Chondrocyte (in vitro differentiated cells): ENCODE measurements around the gene TBXA2R. TPM values are rescaled to one million over a fixed set of nuclear protein-coding genes. Genes with fewer than 3 reads are reported as not detected.

Experiments used
- DNase-seq: peaks from one replicate; pipeline ENCODE4 v3.0.0; 2021; ENCODE audit warnings: mixed read lengths, low spot score
- H3K27ac Mint-ChIP-seq: one replicate; pipeline ENCODE4 v1.8.0; 2021; ENCODE audit warnings: mild to moderate bottlenecking, moderate library complexity, mixed read lengths; ENCODE audit not compliant: unreplicated experiment
- H3K27me3 Mint-ChIP-seq: 2 replicates; pipeline ENCODE4 v1.8.0; 2021; ENCODE audit warnings: low read depth, mixed read lengths
- H3K36me3 Mint-ChIP-seq: 2 replicates; pipeline ENCODE4 v1.8.0; 2021; ENCODE audit warnings: low read depth, mixed read lengths
- H3K4me1 Mint-ChIP-seq: 2 replicates; pipeline ENCODE4 v1.8.0; 2021; ENCODE audit warnings: low read depth, mild to moderate bottlenecking, mixed read lengths
- H3K4me3 Mint-ChIP-seq: one replicate; pipeline ENCODE4 v1.8.0; 2021; ENCODE audit warnings: mild to moderate bottlenecking, moderate library complexity, mixed read lengths; ENCODE audit not compliant: unreplicated experiment
- H3K9me3 Mint-ChIP-seq: 2 replicates; pipeline ENCODE4 v1.8.0; 2021; ENCODE audit warnings: low read depth, mixed read lengths
- total RNA-seq: library from RNA; stranded (reverse); gene quantifications from 3 replicates; pipeline ENCODE4 v1.2.1, GENCODE V29; 2021
- TF ChIP-seq, protein P1 (sequence below): fragments of 200-600 bp; sonication (generic); IDR thresholded peaks from 2 replicates; pipeline ENCODE4 v1.5.0; 2021; ENCODE audit warnings: antibody characterized with exemption, mild to moderate bottlenecking, moderate library complexity

TBXA2R gene
- total RNA-seq, 1 donor from 2014 or later = 5.8 TPM

DNA sequence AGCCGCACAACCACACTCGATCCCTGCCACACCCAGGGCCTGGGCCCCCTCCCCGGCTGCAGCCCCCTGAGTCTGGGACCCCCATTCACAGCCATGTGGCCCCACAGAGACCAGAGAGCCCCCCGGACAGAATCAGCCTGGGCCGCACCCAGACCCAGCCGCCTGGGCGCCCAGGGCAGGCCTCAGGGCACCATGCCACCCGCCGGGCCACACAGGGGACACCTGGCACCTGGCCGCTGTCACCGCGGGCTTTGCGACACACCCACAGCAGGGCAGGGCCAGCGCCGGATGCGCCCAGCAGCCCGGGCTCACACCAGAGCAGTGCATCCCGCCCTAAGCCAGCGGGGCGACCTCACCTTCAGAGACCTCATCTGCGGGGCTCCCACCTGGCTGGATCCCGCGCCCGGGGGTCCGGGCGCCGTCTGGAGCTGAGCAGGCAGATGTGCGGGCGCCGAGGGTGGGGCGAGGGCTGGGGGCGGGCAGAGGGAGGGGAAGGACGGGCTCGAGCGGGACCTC is 443 bp downstream of the TBXA2R start:
- Mint-ChIP-seq H3K4me1 (peaks cover 35% of the 10 kb centered on the region), H3K9me3 (no peaks in the 10 kb centered on the region), H3K4me3 (no peak overlapping the region), H3K27me3 (no peaks in the 10 kb centered on the region), H3K36me3 (no peaks in the 10 kb centered on the region), H3K27ac (no peak overlapping the region)
- no peak for DNase-seq
- TF ChIP-seq, protein P1, sequence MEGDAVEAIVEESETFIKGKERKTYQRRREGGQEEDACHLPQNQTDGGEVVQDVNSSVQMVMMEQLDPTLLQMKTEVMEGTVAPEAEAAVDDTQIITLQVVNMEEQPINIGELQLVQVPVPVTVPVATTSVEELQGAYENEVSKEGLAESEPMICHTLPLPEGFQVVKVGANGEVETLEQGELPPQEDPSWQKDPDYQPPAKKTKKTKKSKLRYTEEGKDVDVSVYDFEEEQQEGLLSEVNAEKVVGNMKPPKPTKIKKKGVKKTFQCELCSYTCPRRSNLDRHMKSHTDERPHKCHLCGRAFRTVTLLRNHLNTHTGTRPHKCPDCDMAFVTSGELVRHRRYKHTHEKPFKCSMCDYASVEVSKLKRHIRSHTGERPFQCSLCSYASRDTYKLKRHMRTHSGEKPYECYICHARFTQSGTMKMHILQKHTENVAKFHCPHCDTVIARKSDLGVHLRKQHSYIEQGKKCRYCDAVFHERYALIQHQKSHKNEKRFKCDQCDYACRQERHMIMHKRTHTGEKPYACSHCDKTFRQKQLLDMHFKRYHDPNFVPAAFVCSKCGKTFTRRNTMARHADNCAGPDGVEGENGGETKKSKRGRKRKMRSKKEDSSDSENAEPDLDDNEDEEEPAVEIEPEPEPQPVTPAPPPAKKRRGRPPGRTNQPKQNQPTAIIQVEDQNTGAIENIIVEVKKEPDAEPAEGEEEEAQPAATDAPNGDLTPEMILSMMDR = no peak

DNA sequence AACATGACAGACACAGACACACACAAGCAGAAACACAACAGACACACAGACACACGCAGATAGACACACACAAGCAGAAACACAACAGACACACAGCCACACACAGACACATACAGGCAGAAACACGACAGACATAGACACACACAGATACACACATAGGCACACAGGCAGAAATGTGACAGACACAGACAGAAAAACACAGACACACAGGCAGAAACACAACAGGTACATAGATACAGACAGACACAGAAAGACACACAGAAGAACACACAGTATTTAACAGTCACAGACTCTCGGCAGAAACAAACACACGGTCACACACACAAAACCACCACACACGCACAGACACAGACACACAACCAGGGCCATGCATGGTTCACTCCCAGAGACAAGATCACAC is 905 bp downstream of the TBXA2R start:
- Mint-ChIP-seq H3K27me3 (no peaks in the 10 kb centered on the region), H3K27ac (no peak overlapping the region), H3K9me3 (no peaks in the 10 kb centered on the region), H3K4me3 (no peak overlapping the region), H3K36me3 (no peaks in the 10 kb centered on the region), H3K4me1 (peaks cover 35% of the 10 kb centered on the region)
- TF ChIP-seq, protein P1 = no peak
- no peak for DNase-seq

DNA sequence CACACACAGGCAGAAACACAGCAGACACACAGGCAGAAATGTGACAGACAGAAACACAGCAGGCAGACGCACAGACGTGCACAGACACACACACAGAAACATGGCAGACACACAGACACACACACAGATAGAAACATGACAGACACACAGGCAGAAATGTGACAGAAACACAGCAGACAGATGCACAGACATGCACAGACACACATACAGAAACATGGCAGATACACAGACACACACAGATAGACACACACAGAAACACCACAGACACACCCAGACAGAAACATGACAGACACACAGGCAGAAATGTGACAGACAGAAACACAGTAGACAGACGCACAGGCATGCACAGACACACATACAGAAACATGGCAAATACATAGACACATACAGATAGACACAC is 1.3 kb downstream of the TBXA2R start:
- Mint-ChIP-seq H3K36me3 (no peaks in the 10 kb centered on the region), H3K9me3 (no peaks in the 10 kb centered on the region), H3K27ac (no peak overlapping the region), H3K4me3 (no peak overlapping the region), H3K27me3 (no peaks in the 10 kb centered on the region), H3K4me1 (peaks cover 31% of the 10 kb centered on the region)
- TF ChIP-seq, protein P1 = no peak
- no peak for DNase-seq

DNA sequence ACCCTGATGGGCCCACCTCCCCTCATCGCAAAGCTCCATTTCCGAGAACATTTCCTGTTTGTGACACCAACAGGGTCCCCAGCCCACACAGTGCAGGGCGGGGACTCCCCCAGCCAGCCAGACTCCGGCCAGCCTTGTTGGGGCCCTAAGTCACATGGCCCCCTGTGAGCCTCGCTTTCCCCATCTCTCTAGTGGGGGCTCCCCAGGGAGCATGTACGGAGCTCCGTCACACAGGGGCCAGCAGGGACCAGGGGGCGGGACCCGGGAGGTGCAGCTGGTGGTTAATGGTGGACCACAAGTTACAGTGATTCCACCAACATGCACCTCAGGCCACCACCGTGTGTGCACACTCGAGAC is 1.7 kb downstream of the TBXA2R start:
- DNase-seq = no peak
- TF ChIP-seq, protein P1 = no peak
- Mint-ChIP-seq H3K9me3 (no peaks in the 10 kb centered on the region), H3K36me3 (no peaks in the 10 kb centered on the region), H3K27ac (no peak overlapping the region), H3K4me1 (peaks cover 27% of the 10 kb centered on the region), H3K4me3 (no peak overlapping the region), H3K27me3 (no peaks in the 10 kb centered on the region)

DNA sequence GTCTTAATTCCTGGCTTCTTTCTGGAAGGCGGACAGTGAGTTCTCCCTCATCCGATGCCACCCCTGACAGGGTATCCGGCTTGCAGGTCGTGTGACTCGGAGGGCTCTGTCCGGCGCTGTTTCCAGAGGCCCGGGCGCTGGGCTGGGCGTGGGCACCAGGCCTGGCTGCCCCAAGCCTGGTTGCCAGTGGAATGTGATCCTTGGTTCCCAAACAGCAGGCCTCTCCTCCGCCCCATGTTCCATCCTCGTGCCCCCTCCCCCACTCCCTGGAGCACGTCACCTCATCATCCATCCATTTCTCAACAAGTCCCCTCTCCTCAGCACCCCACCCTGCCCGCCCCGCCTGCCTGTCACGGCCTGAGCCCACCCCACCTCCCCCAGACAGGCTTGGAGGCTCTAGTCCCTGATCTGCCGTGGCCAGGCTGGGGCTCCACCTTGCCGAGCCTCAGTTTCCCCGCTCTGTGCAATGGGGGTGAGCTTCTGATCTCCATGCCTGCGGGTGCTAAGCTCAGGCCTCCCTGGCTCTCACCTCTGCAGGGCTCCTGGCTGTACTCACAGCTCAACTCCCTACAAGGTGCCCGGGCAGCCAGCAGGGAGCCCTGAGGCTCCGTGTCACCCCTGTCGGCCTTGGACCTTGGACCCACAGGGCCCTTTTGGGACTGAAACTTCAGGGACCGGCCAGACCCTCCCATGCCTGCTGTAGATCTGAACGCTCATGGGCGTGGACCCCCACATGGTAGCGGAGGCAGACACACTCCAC is 2.3 kb downstream of the TBXA2R start:
- no peaks in the 10 kb centered on the region for H3K9me3 Mint-ChIP-seq
- TF ChIP-seq, protein P1 = no peak
- H3K27ac Mint-ChIP-seq = no peak overlapping the region
- no peaks in the 10 kb centered on the region for H3K36me3 Mint-ChIP-seq
- no peaks in the 10 kb centered on the region for H3K27me3 Mint-ChIP-seq
- no peak overlapping the region for H3K4me3 Mint-ChIP-seq
- DNase-seq = no peak
- peaks cover 23% of the 10 kb centered on the region for H3K4me1 Mint-ChIP-seq
